ENCODE data around the gene TAF11.
"Not testable (repeated sequence)": the region's sequence is repeated elsewhere in the genome, so short reads cannot be mapped to it uniquely, and the experiment has no call there.

The TAF11 gene, protein sequence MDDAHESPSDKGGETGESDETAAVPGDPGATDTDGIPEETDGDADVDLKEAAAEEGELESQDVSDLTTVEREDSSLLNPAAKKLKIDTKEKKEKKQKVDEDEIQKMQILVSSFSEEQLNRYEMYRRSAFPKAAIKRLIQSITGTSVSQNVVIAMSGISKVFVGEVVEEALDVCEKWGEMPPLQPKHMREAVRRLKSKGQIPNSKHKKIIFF

GRCh38 chr6:34887753-34888513 lies at the start of gene TAF11:
TAF11 (minus strand) TSS chr6:34888042; CDS start chr6:34887957, 85 bp downstream.
- H3K4me1 Mint-ChIP-seq (ENCODE audit: low read depth), result peaks cover 34% of the 10 kb centered on the region
- peaks cover 24% of the 10 kb centered on the region for H3K36me3 Mint-ChIP-seq (ENCODE audit: low read depth)
- H3K9me3 Mint-ChIP-seq, result peaks cover 4% of the 10 kb centered on the region
- peak within 1 kb of the TSS; percentile 100 for H3K4me3 Mint-ChIP-seq
- H3K27me3 Mint-ChIP-seq (ENCODE audit: low read depth), result peaks cover 20% of the 10 kb centered on the region
- H3K27ac Mint-ChIP-seq, result peak within 1 kb of the TSS; percentile 99

- Mint-ChIP-seq H3K27ac (no peak overlapping the region), H3K4me3 (no peak overlapping the region)
These were observed 46.7 kb upstream of the TAF11 start for GRCh38 chr6:34934516-34934915.

GRCh38 chr6:34932202-34932601 lies 44.4 kb upstream of the TAF11 start:
- not testable (repeated sequence) for H3K27ac Mint-ChIP-seq; H3K27me3 Mint-ChIP-seq (ENCODE audit: low read depth); H3K9me3 Mint-ChIP-seq; H3K4me1 Mint-ChIP-seq (ENCODE audit: low read depth); H3K36me3 Mint-ChIP-seq (ENCODE audit: low read depth); H3K4me3 Mint-ChIP-seq

More at GRCh38 chr6:34934516-34934915, 46.7 kb upstream of the TAF11 start:
- Mint-ChIP-seq H3K9me3 (no peaks in the 10 kb centered on the region), H3K4me1 (ENCODE audit: low read depth) (no peaks in the 10 kb centered on the region), H3K27me3 (ENCODE audit: low read depth) (no peaks in the 10 kb centered on the region), H3K36me3 (ENCODE audit: low read depth) (no peaks in the 10 kb centered on the region)

- no peaks in the 10 kb centered on the region for H3K36me3 Mint-ChIP-seq (ENCODE audit: low read depth)
- H3K9me3 Mint-ChIP-seq, result no peaks in the 10 kb centered on the region
- no peak overlapping the region for H3K27ac Mint-ChIP-seq
- no peak overlapping the region for H3K4me3 Mint-ChIP-seq
- peaks cover 3% of the 10 kb centered on the region for H3K27me3 Mint-ChIP-seq (ENCODE audit: low read depth)
- no peaks in the 10 kb centered on the region for H3K4me1 Mint-ChIP-seq (ENCODE audit: low read depth)
These were observed 42.4 kb upstream of the TAF11 start for GRCh38 chr6:34930221-34930620.

GRCh38 chr6:34929241-34929978 lies 41.6 kb upstream of the TAF11 start:
- H3K9me3 Mint-ChIP-seq, result no peaks in the 10 kb centered on the region
- peaks cover 3% of the 10 kb centered on the region for H3K27me3 Mint-ChIP-seq (ENCODE audit: low read depth)
- H3K4me3 Mint-ChIP-seq, result no peak overlapping the region
- H3K27ac Mint-ChIP-seq, result no peak overlapping the region
- H3K36me3 Mint-ChIP-seq (ENCODE audit: low read depth), result no peaks in the 10 kb centered on the region
- H3K4me1 Mint-ChIP-seq (ENCODE audit: low read depth), result no peaks in the 10 kb centered on the region

GRCh38 chr6:34928695-34929094 lies 40.9 kb upstream of the TAF11 start:
- H3K9me3 Mint-ChIP-seq, result no peaks in the 10 kb centered on the region
- peaks cover 3% of the 10 kb centered on the region for H3K27me3 Mint-ChIP-seq (ENCODE audit: low read depth)
- no peak overlapping the region for H3K27ac Mint-ChIP-seq
- no peaks in the 10 kb centered on the region for H3K4me1 Mint-ChIP-seq (ENCODE audit: low read depth)
- H3K36me3 Mint-ChIP-seq (ENCODE audit: low read depth), result no peaks in the 10 kb centered on the region
- H3K4me3 Mint-ChIP-seq, result no peak overlapping the region

GRCh38 chr6:34928220-34928619 lies 40.4 kb upstream of the TAF11 start:
- Mint-ChIP-seq H3K36me3 (ENCODE audit: low read depth) (no peaks in the 10 kb centered on the region), H3K9me3 (no peaks in the 10 kb centered on the region), H3K4me3 (no peak overlapping the region), H3K27me3 (ENCODE audit: low read depth) (peaks cover 3% of the 10 kb centered on the region), H3K27ac (no peak overlapping the region), H3K4me1 (ENCODE audit: low read depth) (no peaks in the 10 kb centered on the region)

DNA sequence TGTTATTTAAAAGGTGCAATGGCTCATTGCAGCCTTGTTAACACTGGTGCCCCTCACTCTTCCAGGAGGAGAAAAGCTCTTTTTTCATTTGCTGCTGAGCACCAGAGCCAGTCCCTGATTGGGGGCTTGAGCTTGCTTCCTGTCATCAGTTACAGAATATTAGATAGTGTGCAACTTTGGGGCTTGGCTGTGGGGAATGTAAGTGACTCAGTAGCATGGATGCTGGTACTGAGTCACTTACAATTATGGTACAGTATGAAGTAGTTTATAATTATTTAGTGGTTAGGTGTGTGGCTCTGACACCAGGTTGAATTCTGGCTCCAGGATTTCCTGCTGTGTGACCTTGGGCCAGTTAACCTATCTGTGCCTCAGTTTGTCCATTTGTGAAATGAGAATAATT lies 38.8 kb upstream of the TAF11 start:
- Mint-ChIP-seq H3K4me1 (ENCODE audit: low read depth) (no peaks in the 10 kb centered on the region), H3K27ac (no peak overlapping the region), H3K9me3 (no peaks in the 10 kb centered on the region), H3K36me3 (ENCODE audit: low read depth) (no peaks in the 10 kb centered on the region), H3K27me3 (ENCODE audit: low read depth) (peaks cover 3% of the 10 kb centered on the region), H3K4me3 (no peak overlapping the region)

GRCh38 chr6:34924831-34925625 lies 37.2 kb upstream of the TAF11 start:
- Mint-ChIP-seq H3K27me3 (ENCODE audit: low read depth) (peaks cover 7% of the 10 kb centered on the region), H3K4me1 (ENCODE audit: low read depth) (no peaks in the 10 kb centered on the region), H3K9me3 (no peaks in the 10 kb centered on the region), H3K27ac (no peak overlapping the region), H3K36me3 (ENCODE audit: low read depth) (no peaks in the 10 kb centered on the region), H3K4me3 (no peak overlapping the region)

DNA sequence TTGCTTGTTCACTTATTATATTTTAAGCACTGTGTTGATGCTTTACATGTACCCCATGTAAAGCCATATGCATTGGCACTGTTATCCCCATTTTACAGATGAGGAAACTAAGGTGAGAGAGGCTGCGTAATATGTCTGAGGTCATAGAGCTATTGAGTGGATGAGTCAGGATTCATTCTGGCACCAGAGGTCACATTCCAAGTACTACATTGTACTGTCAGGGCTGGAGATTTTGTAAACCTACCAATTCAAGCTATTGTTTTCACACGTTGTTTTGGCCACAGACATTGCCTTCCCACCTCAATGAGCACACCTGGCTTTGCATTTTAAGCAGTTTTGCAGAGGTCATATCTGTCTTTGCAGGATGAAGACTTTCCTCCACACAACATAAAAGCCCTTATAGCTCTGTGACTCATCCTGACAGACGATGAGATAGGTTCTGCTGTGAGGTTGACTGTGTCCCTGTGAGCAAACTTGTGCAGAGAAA lies 34.4 kb upstream of the TAF11 start:
- Mint-ChIP-seq H3K4me1 (ENCODE audit: low read depth) (peaks cover 5% of the 10 kb centered on the region), H3K27ac (no peak overlapping the region), H3K27me3 (ENCODE audit: low read depth) (peaks cover 4% of the 10 kb centered on the region), H3K4me3 (no peak overlapping the region), H3K36me3 (ENCODE audit: low read depth) (peaks cover 2% of the 10 kb centered on the region), H3K9me3 (no peaks in the 10 kb centered on the region)

DNA sequence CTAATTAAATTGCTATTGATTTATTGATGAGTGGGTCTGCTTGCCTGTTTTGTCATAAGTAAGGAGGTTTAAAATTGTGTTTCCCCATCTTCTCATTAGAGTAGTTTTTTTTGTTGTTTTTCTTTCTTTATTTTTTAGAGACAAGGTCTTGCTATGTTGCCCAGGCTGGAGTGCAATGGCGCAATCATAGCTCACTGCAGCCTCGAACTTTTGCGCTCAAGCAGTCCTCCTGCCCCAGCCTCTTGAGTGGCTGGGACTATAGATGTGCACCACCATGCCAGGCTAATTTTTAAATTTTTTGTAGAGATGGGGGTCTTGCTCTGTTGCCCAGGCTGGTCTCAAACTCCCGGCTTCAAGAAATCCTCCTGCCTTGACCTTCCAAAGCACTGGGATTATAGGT lies 32.3 kb upstream of the TAF11 start:
- Mint-ChIP-seq H3K36me3 (ENCODE audit: low read depth) (peaks cover 2% of the 10 kb centered on the region), H3K4me1 (ENCODE audit: low read depth) (peaks cover 5% of the 10 kb centered on the region), H3K9me3 (no peaks in the 10 kb centered on the region), H3K4me3 (no peak overlapping the region), H3K27ac (no peak overlapping the region), H3K27me3 (ENCODE audit: low read depth) (peaks cover 4% of the 10 kb centered on the region)

DNA sequence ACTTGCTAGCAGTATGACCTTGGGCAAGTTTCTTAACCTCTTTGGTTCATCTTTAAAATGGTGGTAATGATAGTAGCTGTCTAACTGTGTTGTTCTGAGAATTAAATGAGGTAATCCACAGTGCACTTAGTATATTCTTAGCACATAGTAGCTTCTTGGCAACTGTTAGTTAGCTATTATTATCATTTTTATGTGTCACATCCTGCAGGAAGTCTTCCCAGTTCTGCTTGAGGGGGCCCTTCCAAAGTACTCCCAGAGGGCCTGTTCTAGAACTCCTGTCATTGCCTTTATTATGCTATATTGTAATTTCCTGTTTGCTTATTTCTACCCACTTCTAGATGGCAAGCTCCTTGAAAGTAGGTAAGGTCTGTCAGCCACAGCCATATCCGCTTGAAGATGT lies 31.8 kb upstream of the TAF11 start:
- Mint-ChIP-seq H3K9me3 (no peaks in the 10 kb centered on the region), H3K36me3 (ENCODE audit: low read depth) (peaks cover 2% of the 10 kb centered on the region)

DNA sequence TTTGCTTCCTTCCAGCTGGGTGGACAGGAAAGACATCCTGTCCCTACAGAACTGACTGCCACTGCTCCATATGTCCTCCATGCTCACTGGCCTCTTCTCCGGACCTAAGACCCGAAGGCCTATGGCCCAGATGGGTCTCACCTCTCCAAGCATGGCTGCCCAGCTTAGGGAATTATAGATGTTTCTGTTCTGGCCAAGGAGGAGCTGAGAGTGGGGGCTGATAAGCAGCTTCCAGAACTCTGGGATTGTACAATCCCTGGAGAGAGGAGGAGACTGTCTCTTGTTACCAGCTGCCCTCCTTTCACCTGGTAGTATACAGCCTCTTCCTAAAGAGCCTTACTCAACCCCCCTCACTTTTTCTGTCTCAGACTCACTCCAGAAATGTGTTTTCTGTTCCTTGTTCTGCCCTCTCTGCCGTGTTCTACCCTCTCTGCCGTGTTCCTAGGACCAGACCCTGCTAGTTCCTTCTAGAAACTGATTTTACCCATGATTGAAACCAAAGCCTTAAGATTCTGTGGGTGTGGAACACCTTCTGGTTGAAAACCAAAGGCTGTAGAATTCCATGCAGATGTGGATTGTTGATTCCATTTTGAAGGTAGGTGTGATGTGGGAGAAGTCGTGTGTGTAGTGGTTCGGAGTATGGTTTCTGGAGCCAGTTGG lies 29.9 kb upstream of the TAF11 start:
- Mint-ChIP-seq H3K36me3 (ENCODE audit: low read depth) (peaks cover 2% of the 10 kb centered on the region), H3K4me3 (no peak overlapping the region), H3K9me3 (no peaks in the 10 kb centered on the region), H3K27me3 (ENCODE audit: low read depth) (peaks cover 5% of the 10 kb centered on the region), H3K4me1 (ENCODE audit: low read depth) (peaks cover 12% of the 10 kb centered on the region), H3K27ac (no peak overlapping the region)

More for the DNA sequence above, 31.8 kb upstream of the TAF11 start:
- H3K27me3 Mint-ChIP-seq (ENCODE audit: low read depth), result peaks cover 4% of the 10 kb centered on the region
- H3K27ac Mint-ChIP-seq, result no peak overlapping the region
- H3K4me1 Mint-ChIP-seq (ENCODE audit: low read depth), result peaks cover 5% of the 10 kb centered on the region
- no peak overlapping the region for H3K4me3 Mint-ChIP-seq
